HUES6 (cell line): Measurements from ENCODE around the gene PPP1R13L.
"Not testable (repeated sequence)": the region's sequence is repeated elsewhere in the genome, so short reads cannot be mapped to it uniquely, and the experiment has no call there.

Experiments
- H3K27ac ChIP-seq: 2 replicates; pipeline ENCODE4 v1.7.0; 2013; ENCODE audit warnings: low read depth, mild to moderate bottlenecking, low read length, inconsistent platforms
- H3K27me3 ChIP-seq: 2 replicates; pipeline ENCODE4 v1.6.1; 2013; ENCODE audit warnings: low read length; ENCODE audit not compliant: control insufficient read depth, insufficient read depth
- H3K36me3 ChIP-seq: 2 replicates; pipeline ENCODE4 v1.6.1; 2013; ENCODE audit warnings: low read length; ENCODE audit not compliant: control insufficient read depth, insufficient read depth
- H3K4me1 ChIP-seq: 2 replicates; pipeline ENCODE4 v1.6.1; 2013; ENCODE audit warnings: low read length; ENCODE audit not compliant: control insufficient read depth, insufficient read depth
- H3K4me3 ChIP-seq: 2 replicates; pipeline ENCODE4 v1.5.1; 2013; ENCODE audit warnings: low read depth, low read length
- H3K9ac ChIP-seq: one replicate; pipeline ENCODE4 v1.6.1; 2013; ENCODE audit warnings: mild to moderate bottlenecking, low read length
- H3K9me3 ChIP-seq: 2 replicates; pipeline ENCODE4 v1.6.1; 2013; ENCODE audit warnings: low read depth, low read length; ENCODE audit not compliant: control insufficient read depth, insufficient read depth

The PPP1R13L gene

DNA sequence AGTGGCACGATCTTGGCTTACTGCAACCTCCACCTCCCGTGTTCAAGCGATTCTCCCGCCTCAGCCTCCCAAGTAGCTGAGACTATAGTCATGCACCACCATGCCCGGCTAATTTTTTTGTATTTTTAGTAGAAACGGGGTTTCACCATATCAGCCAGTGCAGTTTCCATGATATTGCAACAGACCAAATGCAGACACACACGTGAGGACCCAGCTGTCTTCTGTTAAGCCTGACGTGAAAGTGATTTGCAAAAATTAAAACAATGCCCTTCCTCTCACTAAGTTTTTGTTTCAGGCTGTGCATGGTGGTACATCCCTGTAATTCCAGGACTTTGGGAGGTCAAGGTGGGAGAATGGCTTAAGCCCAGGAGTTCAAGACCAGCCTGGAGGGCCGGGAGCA is 26.1 kb upstream of the PPP1R13L start:
- not testable (repeated sequence) for H3K4me1 ChIP-seq, H3K27ac ChIP-seq, H3K9me3 ChIP-seq, H3K4me3 ChIP-seq, H3K36me3 ChIP-seq, H3K9ac ChIP-seq, H3K27me3 ChIP-seq

DNA sequence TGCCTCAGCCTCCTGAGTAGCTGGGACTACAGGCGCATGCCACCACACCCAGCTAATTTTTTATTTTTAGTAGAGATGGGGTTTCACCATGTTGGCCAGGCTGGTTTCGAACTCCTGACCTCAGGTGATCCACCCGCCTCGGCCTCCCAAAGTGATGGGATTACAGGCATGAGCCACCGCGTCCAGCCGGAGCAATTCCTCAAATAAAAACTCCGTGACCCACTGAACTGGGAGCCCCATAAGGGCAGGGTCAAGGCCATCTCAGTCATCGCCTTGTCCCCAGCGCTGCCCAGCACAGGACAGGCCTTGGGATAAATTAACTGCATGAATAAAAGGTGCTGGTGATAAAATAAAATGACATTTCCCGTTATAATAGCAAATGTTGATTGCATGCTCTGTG is 25.0 kb upstream of the PPP1R13L start:
- H3K9me3 ChIP-seq, H3K27me3 ChIP-seq, H3K9ac ChIP-seq, H3K4me3 ChIP-seq, H3K4me1 ChIP-seq, H3K36me3 ChIP-seq, H3K27ac ChIP-seq: not testable (repeated sequence)

GRCh38 chr19:45428384-45429231 is 23.7 kb upstream of the PPP1R13L start:
- no peaks in the 10 kb centered on the region for H3K9me3 ChIP-seq
- H3K4me3 ChIP-seq = peak overlapping the region; percentile 84
- H3K4me1 ChIP-seq = peaks cover 5% of the 10 kb centered on the region; the same call in 1 of the 2 replicates
- no peaks in the 10 kb centered on the region for H3K27me3 ChIP-seq
- H3K27ac ChIP-seq = peak overlapping the region; percentile 59; the same call in 1 of the 2 replicates
- no peaks in the 10 kb centered on the region for H3K36me3 ChIP-seq
- peak overlapping the region; percentile 79 for H3K9ac ChIP-seq

GRCh38 chr19:45424191-45425058 is 19.6 kb upstream of the PPP1R13L start:
- H3K4me3 ChIP-seq = peak overlapping the region; percentile 71
- peaks cover 14% of the 10 kb centered on the region for H3K36me3 ChIP-seq
- no peaks in the 10 kb centered on the region for H3K9me3 ChIP-seq
- H3K27me3 ChIP-seq = no peaks in the 10 kb centered on the region
- peak overlapping the region; percentile 64 for H3K27ac ChIP-seq
- H3K4me1 ChIP-seq = peaks cover 13% of the 10 kb centered on the region; the same call in 1 of the 2 replicates
- H3K9ac ChIP-seq = peak overlapping the region; percentile 90

DNA sequence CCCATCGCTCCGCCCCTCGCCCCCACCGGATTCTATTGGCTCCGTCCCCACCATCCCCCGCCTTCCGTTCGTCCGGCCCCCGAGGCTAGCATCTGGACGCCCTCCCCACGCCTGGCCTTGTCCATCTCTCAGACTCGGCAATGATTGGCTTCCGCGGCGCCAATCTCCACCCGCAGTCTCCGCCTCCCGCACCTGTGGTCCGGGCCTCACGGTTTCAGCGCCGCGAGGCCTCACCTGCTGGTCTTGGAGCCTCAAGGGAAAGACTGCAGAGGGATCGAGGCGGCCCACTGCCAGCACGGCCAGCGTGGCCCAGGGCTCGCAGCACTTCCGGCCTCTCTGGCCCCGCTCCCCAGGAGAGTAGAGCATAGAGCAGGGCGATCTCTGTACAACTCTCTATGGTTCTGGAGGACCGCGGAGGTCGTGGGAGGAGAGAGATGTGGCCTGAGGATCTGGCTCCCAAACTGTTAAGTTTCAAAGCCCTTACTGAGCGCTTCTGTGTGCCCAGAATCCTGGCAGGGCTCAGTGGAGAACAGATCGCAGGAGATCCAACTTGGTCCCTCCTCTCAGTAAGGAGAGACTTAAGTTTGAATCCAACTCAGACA is 18.8 kb upstream of the PPP1R13L start, which contains the start of gene ERCC1:
ERCC1 (minus strand) TSS at position 329 of the 602 bp plus-strand sequence. CDS start 543 bp downstream, outside the sequence.
- Histone ChIP-seq H3K4me1 (peaks cover 13% of the 10 kb centered on the region; the same call in 1 of the 2 replicates), H3K27me3 (no peaks in the 10 kb centered on the region), H3K36me3 (peaks cover 22% of the 10 kb centered on the region), H3K27ac (peak within 1 kb of the TSS; percentile 64), H3K9me3 (no peaks in the 10 kb centered on the region), H3K9ac (peak within 1 kb of the TSS; percentile 90), H3K4me3 (peak within 1 kb of the TSS; percentile 71)

- H3K27me3 ChIP-seq = no peaks in the 10 kb centered on the region
- H3K9me3 ChIP-seq = no peaks in the 10 kb centered on the region
- peaks cover 24% of the 10 kb centered on the region for H3K36me3 ChIP-seq
- peak overlapping the region; percentile 64 for H3K9ac ChIP-seq
- H3K4me3 ChIP-seq = peak overlapping the region; percentile 71
- no peak overlapping the region for H3K27ac ChIP-seq
- peaks cover 13% of the 10 kb centered on the region; the same call in 1 of the 2 replicates for H3K4me1 ChIP-seq
Measured at GRCh38 chr19:45423033-45423588, 18.2 kb upstream of the PPP1R13L start.

DNA sequence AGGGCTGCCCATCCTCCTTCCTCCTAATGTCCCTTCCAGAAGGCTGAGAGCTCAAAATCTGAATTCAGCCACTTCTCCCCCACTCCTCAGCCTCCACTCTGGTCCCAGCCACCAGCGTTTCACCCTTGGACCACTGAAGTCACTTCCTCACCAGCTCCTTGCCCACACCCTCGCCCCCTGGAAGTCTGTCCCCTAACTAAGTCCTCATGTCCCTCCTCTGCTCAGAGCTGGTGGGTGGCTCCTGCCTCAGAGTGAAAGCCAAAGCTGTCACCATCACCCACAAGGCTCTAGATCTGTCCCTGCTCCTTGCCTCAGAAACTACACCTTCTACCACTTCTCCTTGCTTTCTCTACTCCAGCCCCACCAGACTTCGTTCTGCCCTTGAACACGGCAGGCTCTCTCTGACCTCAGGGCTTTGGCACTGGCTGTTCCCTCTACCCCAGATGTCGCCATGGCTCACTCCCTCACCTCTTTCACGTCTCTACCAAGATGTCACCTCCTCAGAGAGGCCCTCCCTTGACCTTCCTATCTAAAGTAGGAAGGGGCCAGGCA is 17.2 kb upstream of the PPP1R13L start:
- Histone ChIP-seq H3K9ac (no peak overlapping the region), H3K4me1 (peaks cover 13% of the 10 kb centered on the region; the same call in 1 of the 2 replicates)

GRCh38 chr19:45420871-45421270 is 16.0 kb upstream of the PPP1R13L start:
- no peak overlapping the region for H3K4me3 ChIP-seq
- no peak overlapping the region for H3K27ac ChIP-seq
- no peak overlapping the region for H3K9ac ChIP-seq
- H3K36me3 ChIP-seq = peaks cover 44% of the 10 kb centered on the region
- H3K27me3 ChIP-seq = no peaks in the 10 kb centered on the region
- no peaks in the 10 kb centered on the region for H3K9me3 ChIP-seq
- peaks cover 13% of the 10 kb centered on the region; the same call in 1 of the 2 replicates for H3K4me1 ChIP-seq

More for the DNA sequence above, 17.2 kb upstream of the PPP1R13L start:
- H3K4me3 ChIP-seq = no peak overlapping the region
- no peaks in the 10 kb centered on the region for H3K27me3 ChIP-seq
- H3K9me3 ChIP-seq = no peaks in the 10 kb centered on the region
- no peak overlapping the region for H3K27ac ChIP-seq
- peaks cover 34% of the 10 kb centered on the region for H3K36me3 ChIP-seq

GRCh38 chr19:45420356-45420755 is 15.5 kb upstream of the PPP1R13L start:
- H3K4me1 ChIP-seq = peaks cover 10% of the 10 kb centered on the region; the same call in 1 of the 2 replicates
- no peak overlapping the region for H3K27ac ChIP-seq
- H3K27me3 ChIP-seq = no peaks in the 10 kb centered on the region
- no peak overlapping the region for H3K4me3 ChIP-seq
- peaks cover 47% of the 10 kb centered on the region for H3K36me3 ChIP-seq
- H3K9ac ChIP-seq = no peak overlapping the region
- no peaks in the 10 kb centered on the region for H3K9me3 ChIP-seq

DNA sequence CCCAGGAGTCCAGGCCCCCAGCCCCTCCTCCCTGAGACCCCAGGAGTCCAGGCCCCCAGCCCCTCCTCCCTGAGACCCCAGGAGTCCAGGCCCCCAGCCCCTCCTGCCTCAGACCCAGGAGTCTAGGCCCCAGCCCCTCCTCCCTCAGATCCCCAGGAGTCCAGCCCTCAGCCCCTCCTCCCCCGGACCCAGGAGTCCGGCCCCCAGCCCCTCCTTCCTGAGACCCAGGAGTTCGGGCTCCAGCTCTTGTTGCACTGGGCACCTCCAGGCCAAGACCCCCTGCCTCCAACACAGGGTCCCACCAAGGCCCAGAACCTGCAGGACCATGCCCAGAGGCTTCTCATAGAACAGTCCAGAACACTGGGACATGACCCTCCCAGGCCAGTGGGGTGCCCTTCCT is 15.0 kb upstream of the PPP1R13L start:
- H3K36me3 ChIP-seq = peaks cover 48% of the 10 kb centered on the region
- no peaks in the 10 kb centered on the region for H3K9me3 ChIP-seq
- peaks cover 7% of the 10 kb centered on the region; the same call in 1 of the 2 replicates for H3K4me1 ChIP-seq
- no peak overlapping the region for H3K9ac ChIP-seq
- H3K27me3 ChIP-seq = no peaks in the 10 kb centered on the region
- no peak overlapping the region for H3K4me3 ChIP-seq
- no peak overlapping the region for H3K27ac ChIP-seq
